ENCODE results near the gene COL12A1. TPM values are rescaled to one million over a fixed set of nuclear protein-coding genes. Genes with fewer than 3 reads are reported as not detected.

Gene COL12A1
- total RNA-seq, 1 experiment from 2014 or later = 29.3 TPM

DNA sequence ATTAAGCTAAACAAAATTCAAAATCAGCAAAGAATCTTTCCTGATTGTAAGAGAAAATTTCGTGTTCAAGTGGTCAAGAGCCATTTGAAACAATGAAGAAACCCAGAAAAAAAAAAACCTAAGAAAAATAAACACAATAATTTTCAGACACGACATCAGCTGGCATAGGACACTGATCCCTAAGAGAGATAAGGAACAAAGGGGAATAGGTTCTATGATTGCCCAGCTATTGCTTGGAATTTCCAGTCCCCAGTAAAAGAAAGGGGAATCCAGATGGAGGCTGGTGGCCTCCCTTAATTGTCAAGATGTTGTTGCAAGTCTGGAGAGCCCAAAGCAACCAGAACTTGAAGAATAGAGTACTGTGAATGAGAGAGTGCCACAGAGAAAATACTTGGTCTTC lies 48.5 kb downstream of the COL12A1 start:
- Mint-ChIP-seq H3K36me3 (ENCODE audit: insufficient read depth, unreplicated experiment) (no peaks in the 10 kb centered on the region), H3K9me3 (ENCODE audit: low read depth, unreplicated experiment) (no peaks in the 10 kb centered on the region), H3K4me1 (ENCODE audit: low read depth, unreplicated experiment) (no peaks in the 10 kb centered on the region), H3K27ac (ENCODE audit: unreplicated experiment) (no peak overlapping the region), H3K4me3 (ENCODE audit: low read depth, unreplicated experiment) (no peak overlapping the region), H3K27me3 (ENCODE audit: unreplicated experiment) (no peaks in the 10 kb centered on the region)
- CTCF ChIA-PET = no interaction called here
- DNase-seq = no peak
- intact Hi-C loops (cut with micrococcal nuclease; ENCODE audit: unreplicated experiment) = no loop called here
- no TSS peak for BruUV-seq (replicated peaks)
- TF ChIP-seq, protein P1, sequence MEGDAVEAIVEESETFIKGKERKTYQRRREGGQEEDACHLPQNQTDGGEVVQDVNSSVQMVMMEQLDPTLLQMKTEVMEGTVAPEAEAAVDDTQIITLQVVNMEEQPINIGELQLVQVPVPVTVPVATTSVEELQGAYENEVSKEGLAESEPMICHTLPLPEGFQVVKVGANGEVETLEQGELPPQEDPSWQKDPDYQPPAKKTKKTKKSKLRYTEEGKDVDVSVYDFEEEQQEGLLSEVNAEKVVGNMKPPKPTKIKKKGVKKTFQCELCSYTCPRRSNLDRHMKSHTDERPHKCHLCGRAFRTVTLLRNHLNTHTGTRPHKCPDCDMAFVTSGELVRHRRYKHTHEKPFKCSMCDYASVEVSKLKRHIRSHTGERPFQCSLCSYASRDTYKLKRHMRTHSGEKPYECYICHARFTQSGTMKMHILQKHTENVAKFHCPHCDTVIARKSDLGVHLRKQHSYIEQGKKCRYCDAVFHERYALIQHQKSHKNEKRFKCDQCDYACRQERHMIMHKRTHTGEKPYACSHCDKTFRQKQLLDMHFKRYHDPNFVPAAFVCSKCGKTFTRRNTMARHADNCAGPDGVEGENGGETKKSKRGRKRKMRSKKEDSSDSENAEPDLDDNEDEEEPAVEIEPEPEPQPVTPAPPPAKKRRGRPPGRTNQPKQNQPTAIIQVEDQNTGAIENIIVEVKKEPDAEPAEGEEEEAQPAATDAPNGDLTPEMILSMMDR (IDR thresholded peaks at IDR 0.05; ENCODE audit: unreplicated experiment) = no peak

DNA sequence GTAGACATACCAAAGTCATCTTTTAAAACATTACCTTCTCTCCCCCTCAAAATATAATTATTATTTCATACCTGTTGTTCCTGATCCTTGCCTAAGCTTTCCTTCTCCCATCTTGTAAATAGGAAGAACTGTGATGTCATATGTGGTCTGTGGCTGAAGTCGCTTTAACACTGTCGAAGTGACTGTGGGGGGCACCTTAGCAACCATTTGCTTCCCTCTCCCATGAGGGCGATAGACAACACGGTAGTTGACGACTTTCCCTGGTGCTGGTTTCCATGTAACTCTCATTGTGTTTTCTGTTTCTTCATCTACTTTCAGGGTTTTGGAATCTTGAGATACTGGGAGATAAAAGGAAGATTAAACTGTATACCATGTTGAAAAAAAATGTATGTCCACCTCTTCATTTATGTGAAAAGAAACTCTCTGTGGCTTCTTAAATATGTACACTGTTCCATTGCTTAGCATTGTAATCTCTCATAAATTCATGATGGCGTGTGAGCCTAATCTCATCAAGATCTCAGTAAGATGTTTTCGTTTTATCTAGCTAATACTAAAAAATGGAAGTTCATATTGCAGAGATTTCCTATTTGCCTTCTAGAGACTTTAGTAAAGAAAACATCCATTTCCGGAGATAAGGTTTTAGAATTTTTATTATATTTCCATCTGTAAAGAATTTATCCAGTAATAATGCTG lies 49.5 kb downstream of the COL12A1 start:
- CTCF ChIA-PET = no interaction called here
- no peak overlapping the region for H3K4me3 Mint-ChIP-seq (ENCODE audit: low read depth, unreplicated experiment)
- no peak for DNase-seq
- TF ChIP-seq, protein P1 (IDR thresholded peaks at IDR 0.05; ENCODE audit: unreplicated experiment) = no peak
- no peaks in the 10 kb centered on the region for H3K36me3 Mint-ChIP-seq (ENCODE audit: insufficient read depth, unreplicated experiment)
- BruUV-seq (replicated peaks) = no TSS peak
- H3K4me1 Mint-ChIP-seq (ENCODE audit: low read depth, unreplicated experiment) = no peaks in the 10 kb centered on the region
- H3K9me3 Mint-ChIP-seq (ENCODE audit: low read depth, unreplicated experiment) = no peaks in the 10 kb centered on the region
- no peaks in the 10 kb centered on the region for H3K27me3 Mint-ChIP-seq (ENCODE audit: unreplicated experiment)
- no peak overlapping the region for H3K27ac Mint-ChIP-seq (ENCODE audit: unreplicated experiment)
- intact Hi-C loops (cut with micrococcal nuclease; ENCODE audit: unreplicated experiment) = no loop called here

DNA sequence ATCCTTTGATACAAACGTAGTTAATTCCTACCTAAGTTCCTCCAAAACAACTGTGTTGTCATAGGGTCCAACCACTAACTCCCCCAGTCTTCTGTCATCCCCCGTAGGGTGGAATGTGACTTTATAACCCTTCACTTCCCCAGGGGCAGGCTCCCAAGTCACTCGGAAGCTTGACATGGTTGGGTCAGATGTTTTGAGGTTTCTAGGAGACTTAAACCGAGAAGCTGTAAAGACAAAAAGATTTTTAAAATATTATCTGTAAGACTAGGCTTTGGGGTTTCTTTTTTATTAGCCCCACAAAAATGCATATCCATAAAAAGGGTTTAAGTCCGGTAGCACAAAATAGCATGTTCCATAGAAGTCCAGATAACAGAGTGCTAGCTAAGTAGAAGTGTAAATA lies 50.2 kb downstream of the COL12A1 start:
- Mint-ChIP-seq H3K9me3 (ENCODE audit: low read depth, unreplicated experiment) (no peaks in the 10 kb centered on the region), H3K27ac (ENCODE audit: unreplicated experiment) (no peak overlapping the region), H3K4me3 (ENCODE audit: low read depth, unreplicated experiment) (no peak overlapping the region), H3K4me1 (ENCODE audit: low read depth, unreplicated experiment) (no peaks in the 10 kb centered on the region), H3K36me3 (ENCODE audit: insufficient read depth, unreplicated experiment) (no peaks in the 10 kb centered on the region), H3K27me3 (ENCODE audit: unreplicated experiment) (no peaks in the 10 kb centered on the region)
- DNase-seq = no peak
- intact Hi-C loops (cut with micrococcal nuclease; ENCODE audit: unreplicated experiment) = no loop called here
- TF ChIP-seq, protein P1 (IDR thresholded peaks at IDR 0.05; ENCODE audit: unreplicated experiment) = no peak
- no TSS peak for BruUV-seq (replicated peaks)
- CTCF ChIA-PET = no interaction called here

DNA sequence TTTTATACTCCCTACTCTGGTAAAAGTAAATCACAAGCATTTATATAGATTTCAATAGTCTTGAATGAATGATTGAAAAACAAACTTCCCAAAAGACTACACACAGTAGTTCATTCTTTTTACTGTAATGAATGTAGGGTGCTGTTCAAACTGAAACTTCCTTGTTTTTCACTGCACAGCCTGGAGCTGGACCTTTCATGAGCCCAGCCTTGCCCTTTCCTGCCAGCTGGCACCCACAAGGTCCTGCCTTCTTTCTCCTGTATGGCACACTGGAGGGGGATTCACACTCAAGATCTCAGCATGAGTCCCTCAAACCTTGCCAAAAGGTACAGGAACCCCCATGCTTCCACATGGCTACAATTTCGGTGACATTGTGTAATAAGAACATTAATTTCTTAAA lies 50.9 kb downstream of the COL12A1 start:
- Mint-ChIP-seq H3K36me3 (ENCODE audit: insufficient read depth, unreplicated experiment) (no peaks in the 10 kb centered on the region), H3K4me1 (ENCODE audit: low read depth, unreplicated experiment) (no peaks in the 10 kb centered on the region), H3K27me3 (ENCODE audit: unreplicated experiment) (no peaks in the 10 kb centered on the region), H3K9me3 (ENCODE audit: low read depth, unreplicated experiment) (no peaks in the 10 kb centered on the region), H3K4me3 (ENCODE audit: low read depth, unreplicated experiment) (no peak overlapping the region), H3K27ac (ENCODE audit: unreplicated experiment) (no peak overlapping the region)
- TF ChIP-seq, protein P1 (IDR thresholded peaks at IDR 0.05; ENCODE audit: unreplicated experiment) = no peak
- BruUV-seq (replicated peaks) = no TSS peak
- intact Hi-C loops (cut with micrococcal nuclease; ENCODE audit: unreplicated experiment) = no loop called here
- DNase-seq = no peak
- CTCF ChIA-PET = no interaction called here

Measured in Calu3 (cell line).